ENCODE data around the gene GPRIN2.
"Not testable (repeated sequence)": the region's sequence is repeated elsewhere in the genome, so short reads cannot be mapped to it uniquely, and the experiment has no call there.

The GPRIN2 gene

DNA sequence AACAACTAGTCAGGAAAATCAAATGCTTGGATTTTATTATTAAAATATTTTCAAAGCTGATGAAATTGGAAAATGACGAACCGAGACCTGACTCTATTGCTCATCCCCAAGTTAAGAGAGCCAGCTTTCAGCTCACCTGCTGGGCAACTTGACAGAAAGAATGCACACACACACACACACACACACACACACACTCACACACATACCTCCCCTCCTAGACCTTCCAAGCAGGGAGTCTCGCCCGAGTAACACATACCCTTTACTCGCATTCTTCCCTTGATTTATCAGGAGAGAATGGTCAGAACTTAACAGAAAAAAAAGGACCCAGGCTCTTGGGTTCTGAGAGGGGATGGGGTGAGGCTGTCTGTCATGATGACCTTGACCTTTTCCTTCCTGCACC lies 19.1 kb downstream of the GPRIN2 start:
- DNase-seq (ENCODE audit: low spot score): no peak

DNA sequence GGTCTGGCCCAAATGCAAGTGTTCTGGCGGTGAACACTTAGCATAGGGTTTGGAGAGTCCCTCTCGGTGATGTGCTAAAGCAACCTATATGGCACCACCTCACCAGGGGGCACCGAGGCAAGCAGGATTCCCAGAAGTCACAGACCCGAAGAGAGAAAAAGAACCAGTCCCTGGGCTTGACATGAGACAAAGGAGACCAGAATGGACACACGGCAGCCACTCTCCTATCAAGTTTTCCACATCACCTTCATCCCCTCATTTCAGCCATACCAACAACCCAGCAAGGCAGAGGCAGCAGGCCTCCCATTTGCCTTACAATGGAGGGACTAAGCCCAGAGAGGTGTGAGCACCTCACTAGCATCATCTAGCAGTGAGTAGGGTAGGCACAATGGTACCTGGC lies 19.7 kb downstream of the GPRIN2 start:
- no peak for DNase-seq (ENCODE audit: low spot score)

DNA sequence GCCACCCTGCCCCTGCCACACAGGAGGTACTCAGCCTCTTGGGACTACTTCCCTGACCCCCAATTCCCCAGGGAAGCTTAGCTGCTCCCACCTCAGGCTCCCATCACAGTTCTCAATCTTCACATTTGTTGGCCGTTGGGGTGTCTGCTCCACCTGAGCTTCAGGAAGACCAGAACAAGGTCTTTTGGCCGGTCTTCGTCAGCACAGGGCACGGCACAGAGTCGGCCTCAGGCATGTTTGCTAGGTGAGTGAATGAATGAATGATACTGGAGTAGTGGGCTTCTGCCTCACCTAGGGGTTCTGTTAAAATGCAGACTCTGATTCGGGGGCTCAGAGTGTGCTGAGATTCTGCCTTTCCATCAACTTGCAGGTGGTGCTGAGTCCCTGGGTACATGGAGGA lies 20.3 kb downstream of the GPRIN2 start:
- DNase-seq (ENCODE audit: low spot score): no peak

DNA sequence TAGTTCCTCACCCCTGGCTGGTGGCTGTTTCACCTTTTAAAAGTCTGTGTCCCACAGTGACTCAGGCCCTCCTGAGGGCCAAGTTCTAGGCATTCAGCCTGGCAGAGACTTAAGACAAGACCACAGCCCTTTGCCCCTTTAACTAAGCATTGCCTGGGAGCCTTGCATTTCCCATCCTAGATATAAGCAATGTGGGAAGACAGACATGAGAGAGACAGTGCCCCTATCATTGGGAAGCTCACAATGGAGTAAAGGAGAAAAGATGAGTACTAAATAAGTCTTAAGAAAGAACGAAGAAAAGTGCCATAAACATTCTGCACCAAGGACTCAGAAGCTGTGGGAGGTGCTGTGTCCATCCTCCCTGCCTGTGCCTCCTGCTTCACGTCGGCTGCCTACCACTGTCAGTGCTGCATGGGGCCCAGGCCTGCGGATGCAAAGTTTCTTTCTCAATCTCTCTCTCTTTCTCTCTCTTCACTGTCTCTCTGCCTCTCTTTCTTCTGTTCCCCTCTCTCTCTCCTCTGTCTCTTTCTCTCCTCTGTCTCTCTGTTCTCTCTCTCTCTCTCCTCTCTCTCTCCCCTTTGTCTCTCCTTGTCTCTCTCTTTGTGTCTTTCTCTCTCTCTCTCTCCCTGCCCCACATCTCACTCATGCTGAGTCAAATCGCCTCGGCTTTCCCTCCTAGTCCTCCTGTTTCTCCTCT lies 21.5 kb downstream of the GPRIN2 start:
- DNase-seq (ENCODE audit: low spot score): no peak

DNA sequence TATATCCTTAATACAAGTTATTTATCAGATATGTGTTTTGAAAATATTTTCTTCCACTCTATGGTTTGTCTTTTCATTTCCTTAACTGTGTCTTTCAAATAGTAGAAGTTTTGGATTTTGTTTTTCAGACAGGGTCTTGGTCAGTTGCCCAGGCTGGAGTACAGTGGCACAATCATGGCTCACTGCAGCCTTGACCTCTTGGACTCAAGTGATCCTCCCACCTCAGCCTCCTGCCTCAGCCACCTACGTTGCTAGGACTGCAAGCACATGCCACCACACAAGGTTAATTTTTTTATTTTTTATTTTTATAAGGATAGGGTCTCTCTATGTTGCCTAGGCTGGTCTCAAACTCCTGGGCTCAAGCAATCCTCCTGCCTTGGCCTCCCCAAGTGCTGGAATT lies 24.2 kb downstream of the GPRIN2 start:
- DNase-seq (ENCODE audit: low spot score): not testable (repeated sequence)

DNA sequence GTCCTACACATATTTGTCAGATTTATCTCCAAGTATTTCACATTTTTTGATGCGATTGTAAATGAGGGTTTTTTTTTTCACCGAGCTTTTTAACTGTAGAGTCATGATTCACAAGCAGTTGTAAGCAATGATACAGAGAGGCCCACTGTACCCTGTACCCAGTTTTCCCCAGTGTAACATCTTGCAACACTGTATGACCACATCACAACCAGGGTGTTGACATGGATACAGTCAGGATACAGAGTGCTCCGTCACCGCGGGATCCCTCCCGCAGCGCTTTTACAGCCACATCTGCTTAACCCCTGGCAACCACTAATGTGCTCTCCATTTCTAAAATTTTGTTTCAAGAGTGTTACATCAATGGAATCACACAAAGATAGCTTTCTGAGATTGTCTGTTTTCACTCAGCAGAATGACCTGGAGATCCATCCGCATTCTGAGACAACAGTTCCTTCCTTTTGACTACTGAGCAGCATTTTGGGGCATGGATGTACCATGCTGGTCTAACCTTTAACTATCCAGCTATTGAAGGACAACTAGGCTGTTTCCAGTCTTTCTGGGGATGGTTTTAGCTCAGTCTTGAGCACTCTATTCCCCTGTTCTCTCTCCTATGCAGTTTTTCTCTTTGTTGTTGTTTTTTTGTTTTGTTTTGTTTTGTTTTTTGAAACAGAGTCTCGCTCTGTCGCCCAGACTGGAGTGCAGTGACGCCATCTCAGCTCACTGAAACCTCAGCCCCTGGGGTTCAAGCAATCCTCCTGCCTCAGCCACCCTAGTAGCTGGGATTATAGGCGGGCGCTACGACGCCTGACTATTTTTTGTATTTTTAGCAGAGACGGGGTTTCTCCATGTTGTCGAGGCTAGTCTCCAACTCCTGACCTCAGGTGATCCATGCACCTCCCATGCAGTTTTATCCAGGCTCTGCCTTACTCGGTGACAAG lies 25.9 kb downstream of the GPRIN2 start:
- DNase-seq (ENCODE audit: low spot score): no peak

DNA sequence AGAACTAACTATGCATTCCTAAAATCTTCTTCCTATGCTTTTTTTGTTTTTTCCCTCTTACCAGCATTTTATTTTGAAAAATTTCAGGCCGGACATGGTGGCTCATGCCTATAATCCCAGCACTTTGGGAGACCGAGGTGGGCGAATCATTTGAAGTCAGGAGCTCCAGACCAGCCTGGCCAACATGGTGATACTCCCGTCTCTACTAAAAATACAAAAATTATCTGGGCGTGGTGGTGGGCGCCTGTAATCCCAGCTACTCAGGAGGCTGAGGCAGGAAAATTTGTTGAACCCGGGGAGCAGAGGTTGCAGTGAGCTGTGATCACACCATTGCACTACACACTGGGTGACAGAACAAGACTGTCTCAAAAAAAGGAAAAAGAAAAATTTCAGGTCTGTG lies 26.7 kb downstream of the GPRIN2 start:
- not testable (repeated sequence) for DNase-seq (ENCODE audit: low spot score)

DNA sequence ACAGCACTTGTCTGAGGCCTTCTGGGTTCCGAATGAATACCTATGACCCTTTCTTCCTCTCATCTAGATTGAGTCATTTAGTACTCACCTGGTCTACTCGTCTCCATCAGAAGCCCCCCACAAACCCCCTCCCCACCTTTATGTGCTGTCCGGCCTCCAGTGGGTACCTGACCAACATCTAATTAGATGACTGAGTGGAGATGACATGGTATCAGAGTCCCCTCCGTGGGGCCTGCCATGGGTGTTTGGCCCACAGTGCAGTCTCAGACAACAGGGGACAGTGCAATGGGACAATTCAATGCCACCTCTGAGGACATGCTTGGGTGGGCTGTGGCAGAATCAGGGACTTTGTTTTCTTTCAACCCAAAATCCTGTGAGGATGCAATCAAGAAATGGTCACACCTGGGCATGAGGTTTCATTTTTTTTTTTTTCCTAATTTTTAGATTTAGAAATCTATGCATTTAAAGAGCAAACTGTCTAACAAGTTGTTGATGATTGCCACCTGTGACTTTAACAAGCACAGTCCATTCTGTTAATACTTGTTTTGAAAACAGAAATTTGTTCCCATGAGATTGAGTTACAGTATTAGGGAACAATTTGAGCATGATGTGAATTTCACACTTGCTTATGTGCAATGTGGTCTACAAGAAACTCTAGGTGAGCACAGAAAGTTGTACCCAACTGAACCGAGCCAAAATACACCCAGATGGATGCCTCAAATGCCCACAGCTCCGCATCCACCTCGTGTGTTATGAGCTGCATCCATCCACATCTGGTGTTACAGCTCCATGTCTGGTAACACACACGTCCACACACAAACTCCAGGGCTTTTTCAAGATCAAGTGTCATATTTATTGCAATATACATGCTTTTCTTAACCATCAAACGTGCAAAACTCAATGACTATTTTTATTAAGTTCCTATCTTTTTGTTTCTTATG lies 27.5 kb downstream of the GPRIN2 start:
- DNase-seq (ENCODE audit: low spot score): no peak

DNA sequence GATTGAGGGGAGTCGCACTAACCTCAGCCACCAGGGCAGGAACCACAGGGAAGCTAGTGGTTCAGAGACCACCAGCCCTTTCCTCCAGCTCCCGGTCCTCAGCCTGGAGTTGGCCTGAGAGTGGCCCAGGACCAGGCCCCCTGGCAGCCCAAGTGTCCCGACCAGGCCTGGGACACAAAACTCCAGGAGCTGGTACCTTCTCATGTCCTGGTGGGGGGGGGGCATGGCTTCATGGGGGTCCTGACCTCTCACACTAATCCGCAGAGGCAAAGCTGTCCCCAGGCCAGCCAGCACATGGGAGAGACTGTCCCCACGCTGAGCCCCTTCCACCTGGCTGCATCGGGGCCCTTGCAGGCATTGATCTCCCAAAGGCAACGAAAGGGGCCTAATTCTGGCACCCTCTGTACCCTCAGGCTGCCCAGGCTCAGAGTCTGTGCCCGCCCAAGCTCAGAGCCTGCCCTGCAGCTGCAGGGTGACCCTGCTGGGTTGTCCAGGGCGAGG lies 28.2 kb downstream of the GPRIN2 start:
- no peak for DNase-seq (ENCODE audit: low spot score)

DNA sequence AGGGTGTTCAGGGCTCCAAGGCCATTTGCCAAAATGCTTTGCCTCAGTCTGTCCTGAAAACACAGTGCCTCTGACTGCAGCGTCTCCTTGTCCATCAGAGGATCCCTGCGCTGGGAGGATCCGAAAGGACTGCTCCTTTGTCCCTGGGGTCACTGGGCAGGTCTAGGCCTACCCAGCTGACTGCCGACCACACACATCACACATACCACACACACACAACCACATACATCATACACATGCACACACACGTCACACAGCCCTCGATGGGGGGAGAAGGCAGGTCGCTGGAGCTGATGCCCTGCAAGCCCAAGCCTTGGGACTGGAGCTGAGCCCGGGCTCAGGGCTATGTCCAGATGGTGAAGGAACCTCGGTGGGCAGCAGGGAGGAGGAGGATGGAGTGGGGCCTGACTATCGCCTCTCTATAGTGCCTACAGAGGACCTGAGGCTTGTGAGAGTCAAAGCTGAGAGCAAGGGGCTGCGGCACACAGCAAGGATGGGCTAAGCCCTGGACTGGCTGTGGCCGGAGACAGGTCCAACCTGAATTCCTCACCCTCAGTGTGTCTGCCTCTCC lies 29.1 kb downstream of the GPRIN2 start:
- DNase-seq (ENCODE audit: low spot score): no peak

DNA sequence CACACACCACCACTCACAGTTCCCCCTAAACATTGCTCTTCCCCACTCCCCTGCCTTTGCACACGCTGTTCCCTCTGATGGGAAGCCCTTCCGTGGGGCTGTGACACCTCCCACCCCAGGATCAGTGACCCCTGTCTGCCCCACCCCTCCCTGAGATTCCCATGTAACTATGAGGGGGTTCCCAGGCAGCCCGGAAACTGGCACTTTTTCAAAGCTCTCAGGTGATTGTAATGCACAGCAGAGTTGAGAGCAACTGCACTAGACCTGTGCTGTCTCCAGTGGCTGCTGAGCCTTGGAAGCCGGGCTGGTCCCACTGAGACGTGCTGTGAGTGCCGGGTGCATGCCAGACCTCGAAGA lies 29.8 kb downstream of the GPRIN2 start:
- no peak for DNase-seq (ENCODE audit: low spot score)

DNA sequence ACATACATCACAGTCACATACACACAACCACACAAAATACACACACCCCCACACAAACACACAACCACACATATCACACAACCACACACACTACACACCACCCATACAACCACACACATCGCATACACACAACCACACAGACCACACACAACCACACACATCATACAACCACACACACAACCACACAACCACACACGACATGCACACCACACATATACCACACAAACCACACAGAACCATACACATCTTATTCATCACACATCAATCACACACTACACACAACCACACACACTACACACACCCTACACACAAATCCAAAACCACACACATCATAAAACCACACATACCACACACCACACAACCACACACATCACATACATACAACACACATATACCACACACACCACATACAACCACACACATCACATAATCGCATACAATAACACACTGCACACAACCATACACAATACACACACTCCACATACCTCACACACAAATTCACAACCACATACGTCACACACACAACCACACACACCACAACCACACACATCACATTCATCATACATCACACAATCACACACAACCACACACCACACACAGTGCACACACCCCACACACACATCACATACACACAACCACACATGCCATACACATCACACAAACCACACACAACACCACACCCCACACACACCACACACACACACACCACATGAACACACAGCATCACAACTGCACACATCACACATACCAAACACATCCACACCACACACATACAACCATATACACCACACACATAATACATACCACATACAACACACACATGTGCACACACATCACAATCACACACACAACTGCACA lies 30.4 kb downstream of the GPRIN2 start:
- no peak for DNase-seq (ENCODE audit: low spot score)

DNA sequence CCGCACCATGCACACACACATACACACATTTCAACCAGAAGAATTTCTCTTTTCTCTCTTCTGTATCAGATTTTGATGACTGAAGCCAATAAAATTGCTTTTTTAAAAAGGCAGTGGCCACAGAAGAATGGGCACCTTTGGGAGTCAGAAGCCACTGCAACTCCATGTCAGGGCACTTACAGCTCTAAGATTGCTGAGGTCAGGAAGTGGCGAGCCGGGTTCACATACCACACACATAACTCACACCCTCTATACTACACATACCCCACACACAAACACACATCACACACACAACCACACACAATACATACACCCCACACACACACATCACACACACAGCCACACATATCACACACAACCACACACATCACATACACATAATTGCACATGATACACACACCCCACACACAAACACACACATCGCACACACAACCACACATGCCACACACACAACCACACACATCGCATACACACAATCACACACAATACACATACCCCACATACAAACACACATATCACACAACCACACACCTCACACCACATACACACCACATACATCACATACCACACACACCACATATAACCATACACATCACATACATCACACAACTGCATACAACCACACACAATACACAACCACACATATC lies 31.2 kb downstream of the GPRIN2 start:
- DNase-seq (ENCODE audit: low spot score): no peak

DNA sequence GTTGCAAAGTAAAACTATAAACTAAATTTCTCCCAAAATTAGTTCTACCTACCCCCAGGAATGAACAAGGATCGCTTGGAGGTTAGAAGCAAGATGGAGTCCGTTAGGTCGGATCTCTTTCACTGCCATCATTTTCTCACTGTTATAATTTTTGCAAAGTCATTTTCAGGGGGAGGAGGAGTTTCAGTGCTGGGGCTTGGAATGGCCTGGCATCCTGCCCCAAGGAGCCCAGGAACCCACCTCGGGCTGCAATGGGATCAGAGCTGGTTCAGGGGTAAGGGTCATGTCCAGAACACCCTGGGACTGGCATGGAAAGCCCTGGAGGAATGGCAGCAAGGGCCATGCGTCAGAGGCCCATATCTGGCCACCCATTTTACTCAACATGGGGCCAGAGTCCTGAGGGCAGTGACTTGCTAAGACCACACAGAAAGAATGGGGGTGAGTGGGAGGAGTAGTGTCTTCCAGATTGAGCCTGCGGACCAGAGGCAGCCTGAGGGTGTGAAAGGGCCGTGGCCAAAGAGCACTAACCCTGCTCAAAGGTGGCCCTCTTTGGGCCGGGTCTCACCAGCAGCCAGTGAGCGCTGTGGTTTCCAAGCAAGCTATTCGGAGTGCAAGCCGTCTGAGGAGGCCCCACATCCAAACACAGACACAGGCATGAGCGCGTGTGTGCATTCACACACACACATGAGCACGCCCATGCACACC lies 31.8 kb downstream of the GPRIN2 start:
- DNase-seq (ENCODE audit: low spot score): no peak

DNA sequence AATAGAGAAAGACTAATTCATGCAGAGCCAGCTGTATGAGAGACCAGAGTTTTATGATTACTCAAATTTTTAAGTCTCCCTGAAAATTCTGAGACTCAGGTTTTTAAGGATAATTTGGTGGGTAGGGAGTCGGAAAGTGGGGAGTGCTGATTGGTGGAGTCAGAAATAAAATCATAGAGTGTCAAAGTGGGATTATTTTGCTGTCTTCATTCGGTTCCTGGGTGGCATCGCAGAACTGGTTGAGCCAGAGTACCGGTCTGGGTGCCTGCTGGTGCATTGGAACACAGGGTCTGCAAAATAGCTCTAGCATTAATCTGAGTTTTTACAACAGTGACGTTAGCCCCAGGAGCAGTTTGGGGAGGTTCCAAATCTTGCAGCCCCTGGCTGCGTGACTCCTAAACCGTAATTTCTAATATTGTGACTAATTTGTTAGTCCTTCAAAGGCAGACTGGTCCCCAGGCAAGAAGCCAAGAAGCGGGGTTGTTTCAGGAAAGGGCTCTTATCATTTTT lies 32.4 kb downstream of the GPRIN2 start:
- no peak for DNase-seq (ENCODE audit: low spot score)

DNA sequence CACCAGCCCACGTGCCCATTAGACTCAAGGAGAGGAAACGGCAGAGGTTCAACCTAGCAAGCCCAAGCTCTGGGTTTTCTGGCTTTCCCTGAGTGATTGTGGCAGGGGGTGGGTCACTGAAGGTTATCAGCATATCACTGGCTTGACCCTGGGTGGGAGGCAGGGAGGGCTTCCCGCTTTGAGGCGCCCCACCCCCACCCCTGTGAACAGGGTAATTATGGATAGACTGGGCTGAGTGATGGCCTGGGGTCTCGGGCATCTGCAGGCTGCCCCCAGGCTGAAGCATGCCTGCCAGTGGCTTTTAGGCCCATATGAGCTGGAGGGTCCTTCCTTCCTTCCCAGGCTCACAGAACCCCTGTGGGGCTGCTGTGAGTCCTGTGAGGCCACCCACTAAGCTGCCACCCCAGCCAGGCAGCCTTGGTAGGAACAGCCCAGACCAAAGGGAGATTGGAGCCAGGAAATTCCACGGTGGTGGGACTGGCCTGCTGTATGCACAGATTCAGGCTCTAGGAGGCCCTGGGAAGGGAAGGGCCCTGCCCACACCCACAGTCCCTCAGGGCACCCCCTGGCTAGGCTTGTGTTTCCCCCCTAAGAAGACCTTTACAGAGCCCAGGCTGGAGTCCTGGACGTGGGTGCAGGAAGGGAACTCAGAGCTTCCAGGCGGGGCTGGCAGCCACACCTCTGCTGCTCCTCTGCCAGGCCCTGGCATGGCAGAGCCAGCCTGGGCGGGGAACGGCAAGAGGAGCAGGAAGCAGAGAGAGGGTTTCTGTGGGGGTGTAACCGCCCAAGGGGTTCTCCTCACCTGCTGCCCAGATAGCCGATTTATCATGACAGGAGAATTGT lies 33.1 kb downstream of the GPRIN2 start:
- DNase-seq (ENCODE audit: low spot score): no peak

DNA sequence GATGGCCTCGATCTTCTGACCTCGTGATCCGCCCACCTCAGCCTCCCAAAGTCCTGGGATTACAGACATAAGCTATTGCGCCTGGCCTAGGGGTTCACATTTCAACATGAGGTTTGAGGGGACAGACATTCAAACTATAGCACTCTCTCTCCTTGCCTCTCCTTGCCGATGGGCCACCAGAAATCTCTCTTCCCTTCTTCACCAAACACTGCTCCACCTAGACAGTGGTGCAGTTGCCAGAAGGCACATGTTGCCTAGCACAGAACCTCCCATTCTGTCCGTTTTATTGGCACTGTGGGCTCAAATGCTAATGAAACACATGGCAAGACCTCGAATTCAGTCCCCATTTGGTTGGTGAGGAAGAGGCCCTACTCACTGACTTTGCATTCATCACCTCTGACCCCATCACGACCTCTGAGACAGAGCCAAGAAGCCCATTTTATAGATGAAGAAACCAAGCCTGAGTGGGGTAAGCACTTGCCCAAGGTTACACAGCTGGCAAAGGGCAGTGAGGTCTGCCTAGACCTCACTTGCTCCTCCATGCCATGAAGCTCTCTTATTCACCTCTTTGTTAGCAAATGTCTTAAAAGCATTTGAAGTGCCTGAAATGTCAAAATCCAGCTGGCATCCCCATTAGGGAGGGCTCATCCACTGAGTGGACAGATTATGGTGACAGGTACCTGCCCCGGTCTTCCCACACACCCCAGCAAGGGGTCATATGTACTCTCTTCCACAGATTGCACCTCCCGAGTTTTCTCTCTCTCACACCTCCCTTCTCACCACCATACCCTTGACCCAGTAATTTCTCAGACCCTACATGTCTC lies 34.0 kb downstream of the GPRIN2 start:
- no peak for DNase-seq (ENCODE audit: low spot score)

DNA sequence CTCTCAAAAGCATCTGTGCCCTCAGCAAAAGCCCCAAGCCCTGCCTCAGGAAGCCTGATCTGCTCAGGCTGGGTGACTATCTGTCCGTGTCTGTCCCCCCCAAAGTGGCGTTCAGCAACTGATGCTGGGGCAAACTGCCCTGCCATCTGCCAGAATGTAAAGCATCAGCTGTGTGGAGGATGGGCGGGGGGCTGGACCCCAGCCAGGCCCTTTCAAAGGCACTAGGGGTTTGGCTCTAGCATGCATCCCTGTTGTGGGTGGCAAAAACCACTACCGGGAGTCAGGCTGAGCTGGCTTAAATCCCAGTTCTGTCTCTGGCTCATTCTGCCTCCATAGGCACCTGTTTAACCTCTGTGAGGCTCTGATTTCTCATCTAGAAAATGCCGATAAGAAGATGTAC lies 35.5 kb downstream of the GPRIN2 start:
- DNase-seq (ENCODE audit: low spot score): no peak
